AG09309 (cell line): ENCODE results near the gene FGFRL1.

ENCODE experiments used
- DNase-seq: peaks from one replicate; pipeline ENCODE4 v3.0.0-alpha.2; 2010; ENCODE audit warnings: low read depth
- H3K4me3 ChIP-seq: 2 replicates; pipeline ENCODE4 v1.5.1; 2011; ENCODE audit warnings: mild to moderate bottlenecking, low read depth, low read length, moderate library complexity; ENCODE audit not compliant: control insufficient read depth
- TF ChIP-seq, protein P1 (sequence below): IDR thresholded peaks from 2 replicates; pipeline ENCODE4 v1.5.1; 2011; ENCODE audit warnings: mild to moderate bottlenecking, low read depth, low read length, inconsistent platforms; ENCODE audit not compliant: insufficient read depth, control insufficient read depth; ENCODE audit errors: missing control alignments

FGFRL1 gene

DNA sequence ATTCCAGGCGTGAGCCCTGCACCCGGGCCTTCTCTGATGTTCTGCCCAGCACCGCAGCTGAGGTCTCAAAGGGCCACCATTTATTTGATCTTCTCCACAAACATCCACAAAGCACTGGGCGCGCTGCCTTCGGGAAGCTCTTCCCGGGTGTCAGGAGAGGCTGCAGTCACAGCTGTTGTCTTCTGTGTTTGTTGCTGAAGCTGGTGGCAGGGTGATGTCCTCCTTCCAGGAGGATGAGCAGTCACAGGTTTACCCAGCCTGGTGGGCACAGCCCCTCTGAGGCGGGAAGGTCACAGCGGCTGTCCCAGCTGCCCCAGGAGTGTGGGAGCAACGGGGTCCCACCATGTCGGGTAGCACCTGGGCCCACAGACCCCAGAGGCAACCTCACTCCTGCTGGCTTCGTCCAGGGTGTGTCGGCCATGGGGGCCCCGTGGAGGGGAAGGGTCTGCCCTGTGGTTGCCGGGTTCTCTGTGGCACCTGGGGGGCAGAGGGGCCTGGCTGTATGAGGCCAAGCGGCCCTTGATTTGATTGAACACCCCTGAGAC, 27.6 kb downstream of the FGFRL1 start:
- TF ChIP-seq, protein P1, sequence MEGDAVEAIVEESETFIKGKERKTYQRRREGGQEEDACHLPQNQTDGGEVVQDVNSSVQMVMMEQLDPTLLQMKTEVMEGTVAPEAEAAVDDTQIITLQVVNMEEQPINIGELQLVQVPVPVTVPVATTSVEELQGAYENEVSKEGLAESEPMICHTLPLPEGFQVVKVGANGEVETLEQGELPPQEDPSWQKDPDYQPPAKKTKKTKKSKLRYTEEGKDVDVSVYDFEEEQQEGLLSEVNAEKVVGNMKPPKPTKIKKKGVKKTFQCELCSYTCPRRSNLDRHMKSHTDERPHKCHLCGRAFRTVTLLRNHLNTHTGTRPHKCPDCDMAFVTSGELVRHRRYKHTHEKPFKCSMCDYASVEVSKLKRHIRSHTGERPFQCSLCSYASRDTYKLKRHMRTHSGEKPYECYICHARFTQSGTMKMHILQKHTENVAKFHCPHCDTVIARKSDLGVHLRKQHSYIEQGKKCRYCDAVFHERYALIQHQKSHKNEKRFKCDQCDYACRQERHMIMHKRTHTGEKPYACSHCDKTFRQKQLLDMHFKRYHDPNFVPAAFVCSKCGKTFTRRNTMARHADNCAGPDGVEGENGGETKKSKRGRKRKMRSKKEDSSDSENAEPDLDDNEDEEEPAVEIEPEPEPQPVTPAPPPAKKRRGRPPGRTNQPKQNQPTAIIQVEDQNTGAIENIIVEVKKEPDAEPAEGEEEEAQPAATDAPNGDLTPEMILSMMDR = no peak

DNA sequence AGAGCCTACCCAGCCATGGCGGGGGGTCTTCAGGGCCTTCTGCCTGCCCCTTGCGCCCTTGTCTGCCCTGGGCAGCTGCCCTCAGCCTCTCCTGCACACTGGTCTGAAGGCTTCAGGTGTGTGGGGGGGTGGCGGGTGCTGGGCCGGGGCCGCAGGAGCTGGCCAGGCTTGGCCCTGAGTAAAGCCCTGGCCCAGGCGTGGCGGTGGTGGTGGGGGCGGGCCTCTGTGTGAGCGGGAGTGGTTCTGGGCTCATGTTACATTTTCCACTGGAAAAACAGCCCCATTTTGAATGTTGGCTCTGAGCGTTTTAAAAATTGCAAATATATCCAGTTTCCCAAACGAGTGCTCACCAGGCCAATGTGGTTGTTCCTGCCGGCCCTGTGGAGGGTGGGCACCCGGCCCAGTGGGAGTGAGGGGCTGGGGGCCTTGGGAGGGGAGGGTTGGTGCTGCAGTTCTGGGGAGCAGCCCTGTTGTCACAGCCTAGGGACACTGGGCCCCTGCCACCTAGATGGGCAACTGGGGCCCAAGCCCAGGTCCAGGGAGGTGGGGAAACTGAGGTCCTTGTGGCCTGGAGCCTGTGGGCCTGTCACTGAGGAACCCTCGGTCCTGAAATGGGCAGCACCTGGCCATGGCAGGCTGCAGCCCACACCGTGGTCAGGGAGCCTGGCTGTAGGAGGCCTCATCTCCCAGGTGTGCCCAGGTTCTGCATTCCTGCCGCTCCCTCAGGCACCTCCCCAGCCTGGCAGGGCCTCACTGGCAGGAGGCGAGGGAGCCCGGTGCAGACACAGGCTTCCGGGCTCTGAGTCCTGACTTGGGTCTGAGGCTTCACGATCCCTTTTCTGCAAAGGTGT, 28.3 kb downstream of the FGFRL1 start:
- H3K4me3 ChIP-seq = no peak overlapping the region
- TF ChIP-seq, protein P1 = no peak
- no peak for DNase-seq

More for the DNA sequence above, 27.6 kb downstream of the FGFRL1 start:
- no peak for DNase-seq
- no peak overlapping the region for H3K4me3 ChIP-seq

DNA sequence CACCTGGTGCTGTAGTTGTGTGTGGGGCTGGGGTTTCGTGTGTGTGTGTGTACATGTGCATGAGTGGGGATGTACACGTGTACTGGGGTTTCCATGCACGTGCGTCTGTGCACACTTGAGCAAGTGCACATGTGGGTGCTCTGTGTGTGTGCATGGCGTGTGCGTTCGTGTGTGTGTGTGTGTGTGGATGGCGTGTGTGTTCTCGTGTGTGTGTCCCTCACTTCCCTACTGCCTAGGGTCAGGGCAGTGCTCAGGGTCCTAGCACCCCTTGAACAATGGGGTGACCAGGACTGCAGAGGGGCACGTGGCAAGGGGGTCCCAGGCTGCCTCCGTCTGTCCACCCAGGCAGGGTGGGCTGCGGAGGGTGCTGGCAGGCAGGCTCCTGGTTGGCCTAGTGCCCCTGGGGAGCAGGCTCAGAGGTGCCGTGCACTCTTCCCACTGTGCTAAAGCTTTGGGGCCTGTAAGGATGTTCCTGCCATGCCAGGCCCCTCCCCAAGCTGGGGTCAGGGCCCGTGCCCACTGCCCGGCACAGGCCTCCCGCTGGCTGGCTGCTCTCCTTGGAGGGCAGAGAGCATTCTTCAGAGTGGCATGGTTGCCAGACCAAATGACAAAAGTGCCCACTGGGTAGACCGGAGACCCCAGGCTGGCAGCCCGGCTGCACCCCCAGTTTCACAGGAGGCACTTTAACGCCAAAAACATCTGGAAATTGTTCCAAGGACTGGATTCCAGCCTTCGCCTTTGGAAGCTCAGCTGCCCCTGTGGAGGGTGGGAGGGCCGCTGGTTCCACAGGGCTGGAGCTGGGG, 29.1 kb downstream of the FGFRL1 start:
- DNase-seq = no peak
- no peak overlapping the region for H3K4me3 ChIP-seq

DNA sequence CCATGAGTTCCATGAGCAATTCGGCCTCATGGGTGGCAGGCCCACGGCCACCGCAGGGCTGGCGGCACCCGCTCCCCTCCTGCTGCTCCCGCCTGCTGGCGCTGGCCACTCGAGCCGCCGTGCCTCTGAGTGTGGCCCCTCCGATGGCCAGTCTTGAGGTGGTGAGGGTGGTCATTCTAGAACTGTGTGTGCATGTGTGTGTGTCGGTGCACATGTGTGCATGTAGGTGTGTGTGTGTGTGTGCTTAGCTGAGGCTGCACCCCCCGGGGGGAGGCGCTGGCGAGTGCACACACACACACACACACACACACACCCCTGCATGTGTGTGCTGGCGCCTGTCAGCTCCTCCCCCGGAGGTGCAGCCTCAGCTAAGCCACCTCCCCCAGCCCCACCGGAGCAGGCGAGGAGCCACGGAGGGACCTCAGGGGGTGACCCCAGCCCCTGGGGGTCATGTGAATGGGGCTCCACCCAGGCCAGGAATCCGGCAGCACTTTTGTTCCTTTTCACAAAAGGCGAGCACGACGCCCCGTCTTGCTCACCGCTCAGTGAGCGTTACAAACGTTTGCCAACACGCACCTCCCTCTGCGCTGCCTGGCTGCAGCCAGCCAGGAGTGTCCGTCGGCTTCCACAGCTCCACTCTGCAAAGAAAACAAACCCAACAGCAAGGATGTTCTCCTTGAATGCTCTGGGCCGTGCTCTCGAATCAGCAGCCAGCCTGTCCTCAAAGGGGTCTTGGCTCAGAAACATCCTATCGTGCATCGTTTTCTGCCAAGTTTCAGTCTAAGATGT, 29.9 kb downstream of the FGFRL1 start:
- TF ChIP-seq, protein P1 = no peak
- no peak for DNase-seq

More for the DNA sequence above, 29.1 kb downstream of the FGFRL1 start:
- TF ChIP-seq, protein P1 = no peak

DNA sequence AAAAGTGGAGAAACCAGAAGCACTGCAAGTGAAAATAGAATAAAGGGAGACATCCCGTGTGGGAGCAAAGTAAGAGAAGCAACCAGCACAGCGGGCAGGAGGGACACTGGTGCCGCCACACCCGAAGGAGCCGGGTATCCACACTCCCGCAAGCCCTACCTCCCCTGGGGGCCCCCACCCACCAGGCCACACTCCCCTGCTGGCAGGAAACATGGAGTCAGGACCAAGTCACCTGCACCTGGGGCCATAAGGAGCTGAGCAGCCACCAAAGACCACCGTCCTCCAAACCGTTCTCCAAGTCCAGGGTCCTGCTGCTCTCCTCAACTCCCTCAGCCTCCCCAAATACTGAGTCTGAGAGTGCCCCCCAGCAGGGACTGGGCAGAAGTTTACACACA, 30.5 kb downstream of the FGFRL1 start:
- TF ChIP-seq, protein P1 = no peak
- DNase-seq = no peak
- H3K4me3 ChIP-seq = no peak overlapping the region

More for the DNA sequence above, 29.9 kb downstream of the FGFRL1 start:
- peak overlapping the region; percentile 15 for H3K4me3 ChIP-seq
